Measurements from ENCODE around the gene CD164.
"Not testable (repeated sequence)": the region's sequence is repeated elsewhere in the genome, so short reads cannot be mapped to it uniquely, and the experiment has no call there.

CD164 gene

GRCh38 chr6:109374326-109374892 is 7.9 kb downstream of the CD164 start:
- DNase-seq (ENCODE audit: low read depth) = no peak

- no peak for DNase-seq (ENCODE audit: low read depth)
These were observed 8.5 kb downstream of the CD164 start for GRCh38 chr6:109373762-109374161.

- no peak for DNase-seq (ENCODE audit: low read depth)
These were observed 8.9 kb downstream of the CD164 start for GRCh38 chr6:109373331-109373730.

GRCh38 chr6:109372130-109372529 is 10.1 kb downstream of the CD164 start:
- DNase-seq (ENCODE audit: low read depth) = peak; percentile 63

- DNase-seq (ENCODE audit: low read depth) = no peak
These were observed 11.5 kb downstream of the CD164 start for GRCh38 chr6:109370792-109371191.

GRCh38 chr6:109370336-109370735 is 11.9 kb downstream of the CD164 start:
- DNase-seq (ENCODE audit: low read depth) = no peak

- DNase-seq (ENCODE audit: low read depth) = no peak
These were observed 12.5 kb downstream of the CD164 start for GRCh38 chr6:109369728-109370127.

- not testable (repeated sequence) for DNase-seq (ENCODE audit: low read depth)
These were observed 17.7 kb downstream of the CD164 start for GRCh38 chr6:109364382-109365078.

GRCh38 chr6:109363753-109364152 is 18.5 kb downstream of the CD164 start:
- no peak for DNase-seq (ENCODE audit: low read depth)

GRCh38 chr6:109362102-109362884 is 20.0 kb downstream of the CD164 start:
- DNase-seq (ENCODE audit: low read depth) = no peak

- DNase-seq (ENCODE audit: low read depth) = no peak
These were observed 21.5 kb downstream of the CD164 start for GRCh38 chr6:109360791-109361190.

- no peak for DNase-seq (ENCODE audit: low read depth)
These were observed 22.0 kb downstream of the CD164 start for GRCh38 chr6:109360281-109360680.

- DNase-seq (ENCODE audit: low read depth) = no peak
These were observed 23.0 kb downstream of the CD164 start for GRCh38 chr6:109359248-109359647.

- no peak for DNase-seq (ENCODE audit: low read depth)
These were observed 24.1 kb downstream of the CD164 start for GRCh38 chr6:109358204-109358603.

GRCh38 chr6:109356237-109356636 is 26.0 kb downstream of the CD164 start:
- no peak for DNase-seq (ENCODE audit: low read depth)

GRCh38 chr6:109351231-109352130 is 30.8 kb downstream of the CD164 start:
- DNase-seq (ENCODE audit: low read depth) = no peak

GRCh38 chr6:109349419-109349987 is 32.8 kb downstream of the CD164 start:
- DNase-seq (ENCODE audit: low read depth) = peak; percentile 89

GRCh38 chr6:109348226-109348625 is 34.0 kb downstream of the CD164 start:
- DNase-seq (ENCODE audit: low read depth) = no peak

GRCh38 chr6:109347779-109348178 is 34.5 kb downstream of the CD164 start:
- DNase-seq (ENCODE audit: low read depth) = no peak

- no peak for DNase-seq (ENCODE audit: low read depth)
These were observed 36.3 kb downstream of the CD164 start for GRCh38 chr6:109345986-109346385.

- no peak for DNase-seq (ENCODE audit: low read depth)
These were observed 38.0 kb downstream of the CD164 start for GRCh38 chr6:109344226-109344625.

- DNase-seq (ENCODE audit: low read depth) = no peak
These were observed 38.7 kb downstream of the CD164 start for GRCh38 chr6:109343518-109343917.

Measured in iris pigment epithelial cell (primary cell).